Left renal pelvis (tissue), 4 donors: ENCODE measurements around the gene TIMELESS. TPM values are rescaled to one million over a fixed set of nuclear protein-coding genes. Genes with fewer than 3 reads are reported as not detected.

ENCODE experiments used
- DNase-seq, 4 donors: peaks; one replicate each; pipeline ENCODE4 v3.0.0-alpha.2; 2013; ENCODE audit warnings: low read depth in 4 of 4, low spot score in 3 of 4
- polyA plus RNA-seq, 4 donors: library from polyadenylated mRNA; unstranded; fragments of 120-200 nt; gene quantifications; one replicate each; pipeline ENCODE4 v1.2.1, GENCODE V29; 2013; ENCODE audit not compliant: insufficient read length in 4 of 4

The TIMELESS gene
- polyA plus RNA-seq, 4 donors, result 22.4 to 45.4 (median 38.4) TPM

DNA sequence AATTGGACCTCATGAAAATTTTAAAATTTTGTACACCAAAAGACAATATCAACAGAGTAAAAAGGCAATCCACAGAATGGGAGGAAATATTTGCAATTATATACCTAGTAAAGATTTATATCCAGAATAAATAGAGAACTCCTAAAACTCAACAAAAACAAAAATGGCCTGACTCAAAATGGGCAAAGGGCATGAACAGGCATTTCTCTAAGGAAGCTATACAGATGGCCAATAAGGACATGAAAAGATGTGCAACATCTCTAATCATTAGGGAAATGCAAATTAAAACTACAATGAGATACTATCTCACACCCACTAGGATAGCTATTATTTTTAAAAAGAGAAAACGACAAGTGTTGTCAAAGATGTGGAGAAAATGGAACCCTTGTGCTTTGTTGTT is 75.7 kb downstream of the TIMELESS start:
- no peak for DNase-seq

DNA sequence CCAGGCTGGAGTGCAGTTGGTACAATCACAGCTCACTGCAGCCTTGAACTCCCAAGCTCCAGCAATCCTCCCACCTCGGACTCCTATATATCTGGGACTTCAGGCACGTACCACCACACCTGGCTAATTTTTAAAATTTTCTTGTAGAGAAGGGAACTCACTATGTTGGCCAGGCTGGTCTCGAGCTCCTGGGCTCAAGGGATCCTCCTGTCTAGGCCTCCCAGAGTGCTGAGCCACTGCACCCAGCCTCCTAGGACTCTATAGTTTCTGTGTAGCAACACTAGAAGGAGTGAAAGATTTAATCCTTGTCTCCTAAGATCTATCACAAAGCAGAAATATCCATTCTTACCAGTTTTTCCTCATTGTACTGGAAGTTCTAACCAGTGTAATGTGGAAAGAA is 82.3 kb downstream of the TIMELESS start:
- no peak for DNase-seq

Other genes with a start within 250 kb of the TIMELESS start
- 10 to 100 TPM; 42.5 to 43.6 (median 43.3) TPM for gene RNF41, start 227.5 kb downstream of the TIMELESS start, polyA plus RNA-seq
- 10 to 100 TPM; 26.5 to 31.0 (median 30.3) TPM for gene NABP2, start 225.1 kb downstream of the TIMELESS start, polyA plus RNA-seq
- 10 to 100 TPM in 3 of 4 donors, 1 to 10 TPM in 1; 3.0 to 63.3 (median 44.9) TPM for gene SLC39A5, start 219.4 kb downstream of the TIMELESS start, polyA plus RNA-seq
- 10 to 100 TPM; 23.8 to 42.5 (median 28.9) TPM for gene ANKRD52, start 191.0 kb downstream of the TIMELESS start, polyA plus RNA-seq
- 10 to 100 TPM; 11.0 to 21.2 (median 15.5) TPM for gene COQ10A, start 182.5 kb downstream of the TIMELESS start, polyA plus RNA-seq
- gene CS, start 149.1 kb downstream of the TIMELESS start, polyA plus RNA-seq, result 100 to 1,000 TPM; 114 to 224 (median 198) TPM
- 100 to 1,000 TPM in 3 of 4 donors, 10 to 100 TPM in 1; 95.9 to 159 (median 151) TPM for gene CNPY2, start 133.4 kb downstream of the TIMELESS start, polyA plus RNA-seq
- gene PAN2, start 115.4 kb downstream of the TIMELESS start, polyA plus RNA-seq, result 100 to 1,000 TPM in 2 of 4 donors, 10 to 100 TPM in 2; 48.7 to 116 (median 92.9) TPM
- 1 to 10 TPM in 1 of 4 donors, under 1 TPM in 3; 0.57 to 1.3 (median 0.77) TPM for gene IL23A, start 110.5 kb downstream of the TIMELESS start, polyA plus RNA-seq
- 100 to 1,000 TPM in 3 of 4 donors, 10 to 100 TPM in 1; 78.8 to 139 (median 105) TPM for gene STAT2, start 89.3 kb downstream of the TIMELESS start, polyA plus RNA-seq
- gene APOF, start 86.6 kb downstream of the TIMELESS start, polyA plus RNA-seq, result under 1 TPM in 1 of 4 donors, not detected in 3; 0.13 TPM
- under 1 TPM in 1 of 4 donors, not detected in 3; 0.13 TPM for gene MIP, start 5.2 kb upstream of the TIMELESS start, polyA plus RNA-seq
- gene SPRYD4, start 19.2 kb upstream of the TIMELESS start, polyA plus RNA-seq, result 1 to 10 TPM; 2.4 to 6.1 (median 4.2) TPM
- gene GLS2, start 38.7 kb upstream of the TIMELESS start, polyA plus RNA-seq, result 1 to 10 TPM in 3 of 4 donors, under 1 TPM in 1; 0.83 to 2.2 (median 1.8) TPM
- gene RBMS2, start 72.4 kb upstream of the TIMELESS start, polyA plus RNA-seq, result 10 to 100 TPM; 32.3 to 46.9 (median 44.2) TPM
- gene BAZ2A, start 180.9 kb upstream of the TIMELESS start, polyA plus RNA-seq, result 10 to 100 TPM; 56.3 to 99.8 (median 85.0) TPM
- gene ATP5F1B, start 196.6 kb upstream of the TIMELESS start, polyA plus RNA-seq, result 1,000 to 10,000 TPM in 1 of 4 donors, 100 to 1,000 TPM in 3; 483 to 1,155 (median 920) TPM
- 100 to 1,000 TPM; 274 to 381 (median 335) TPM for gene PTGES3, start 238.9 kb upstream of the TIMELESS start, polyA plus RNA-seq